ENCODE measurements around the gene GAPDH. TPM values are rescaled to one million over a fixed set of nuclear protein-coding genes. Genes with fewer than 3 reads are reported as not detected.
A peak's percentile ranks its signal among the peaks of the same experiment; 100 is the strongest.
"Not testable (repeated sequence)": the region's sequence is repeated elsewhere in the genome, so short reads cannot be mapped to it uniquely, and the experiment has no call there.

The GAPDH gene
- total RNA-seq, 4 donors from 2014 or later: 1,191 to 3,596 (median 1,852) TPM

DNA sequence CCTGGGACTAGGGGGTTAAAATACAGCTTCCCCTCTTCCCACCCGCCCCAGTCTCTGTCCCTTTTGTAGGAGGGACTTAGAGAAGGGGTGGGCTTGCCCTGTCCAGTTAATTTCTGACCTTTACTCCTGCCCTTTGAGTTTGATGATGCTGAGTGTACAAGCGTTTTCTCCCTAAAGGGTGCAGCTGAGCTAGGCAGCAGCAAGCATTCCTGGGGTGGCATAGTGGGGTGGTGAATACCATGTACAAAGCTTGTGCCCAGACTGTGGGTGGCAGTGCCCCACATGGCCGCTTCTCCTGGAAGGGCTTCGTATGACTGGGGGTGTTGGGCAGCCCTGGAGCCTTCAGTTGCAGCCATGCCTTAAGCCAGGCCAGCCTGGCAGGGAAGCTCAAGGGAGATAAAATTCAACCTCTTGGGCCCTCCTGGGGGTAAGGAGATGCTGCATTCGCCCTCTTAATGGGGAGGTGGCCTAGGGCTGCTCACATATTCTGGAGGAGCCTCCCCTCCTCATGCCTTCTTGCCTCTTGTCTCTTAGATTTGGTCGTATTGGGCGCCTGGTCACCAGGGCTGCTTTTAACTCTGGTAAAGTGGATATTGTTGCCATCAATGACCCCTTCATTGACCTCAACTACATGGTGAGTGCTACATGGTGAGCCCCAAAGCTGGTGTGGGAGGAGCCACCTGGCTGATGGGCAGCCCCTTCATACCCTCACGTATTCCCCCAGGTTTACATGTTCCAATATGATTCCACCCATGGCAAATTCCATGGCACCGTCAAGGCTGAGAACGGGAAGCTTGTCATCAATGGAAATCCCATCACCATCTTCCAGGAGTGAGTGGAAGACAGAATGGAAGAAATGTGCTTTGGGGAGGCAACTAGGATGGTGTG, 1.9 kb downstream of the GAPDH start:
- H3K27ac ChIP-seq: peak overlapping the region; percentile 85 to 93 (median 90)
- 60 to 77% methylated on average over 10 of the region's 10 CpGs for WGBS, 2 donors
- DNase-seq: no peak
- peaks cover 24 to 30% of the 10 kb centered on the region in 2 donors for H3K36me3 ChIP-seq
- peaks cover 42 to 54% of the 10 kb centered on the region in 2 donors for H3K4me1 ChIP-seq
- no peaks in the 10 kb centered on the region for H3K9me3 ChIP-seq
- no peaks in the 10 kb centered on the region for H3K27me3 ChIP-seq
- intact Hi-C loops (cut with DNase I): loop anchor here (2.0 to 10.0 kb wide), 5 partner anchors 43 to 311 kb away; partner anchors contain the start of gene MRPL51
- TF ChIP-seq, protein P1, sequence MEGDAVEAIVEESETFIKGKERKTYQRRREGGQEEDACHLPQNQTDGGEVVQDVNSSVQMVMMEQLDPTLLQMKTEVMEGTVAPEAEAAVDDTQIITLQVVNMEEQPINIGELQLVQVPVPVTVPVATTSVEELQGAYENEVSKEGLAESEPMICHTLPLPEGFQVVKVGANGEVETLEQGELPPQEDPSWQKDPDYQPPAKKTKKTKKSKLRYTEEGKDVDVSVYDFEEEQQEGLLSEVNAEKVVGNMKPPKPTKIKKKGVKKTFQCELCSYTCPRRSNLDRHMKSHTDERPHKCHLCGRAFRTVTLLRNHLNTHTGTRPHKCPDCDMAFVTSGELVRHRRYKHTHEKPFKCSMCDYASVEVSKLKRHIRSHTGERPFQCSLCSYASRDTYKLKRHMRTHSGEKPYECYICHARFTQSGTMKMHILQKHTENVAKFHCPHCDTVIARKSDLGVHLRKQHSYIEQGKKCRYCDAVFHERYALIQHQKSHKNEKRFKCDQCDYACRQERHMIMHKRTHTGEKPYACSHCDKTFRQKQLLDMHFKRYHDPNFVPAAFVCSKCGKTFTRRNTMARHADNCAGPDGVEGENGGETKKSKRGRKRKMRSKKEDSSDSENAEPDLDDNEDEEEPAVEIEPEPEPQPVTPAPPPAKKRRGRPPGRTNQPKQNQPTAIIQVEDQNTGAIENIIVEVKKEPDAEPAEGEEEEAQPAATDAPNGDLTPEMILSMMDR (IDR thresholded peaks at IDR 0.05): no peak
- no peak for TF ChIP-seq POLR2A (IDR thresholded peaks at IDR 0.05)
- peak overlapping the region; percentile 66 to 90 (median 87) for H3K4me3 ChIP-seq (replicated peaks in 1 of 3)

DNA sequence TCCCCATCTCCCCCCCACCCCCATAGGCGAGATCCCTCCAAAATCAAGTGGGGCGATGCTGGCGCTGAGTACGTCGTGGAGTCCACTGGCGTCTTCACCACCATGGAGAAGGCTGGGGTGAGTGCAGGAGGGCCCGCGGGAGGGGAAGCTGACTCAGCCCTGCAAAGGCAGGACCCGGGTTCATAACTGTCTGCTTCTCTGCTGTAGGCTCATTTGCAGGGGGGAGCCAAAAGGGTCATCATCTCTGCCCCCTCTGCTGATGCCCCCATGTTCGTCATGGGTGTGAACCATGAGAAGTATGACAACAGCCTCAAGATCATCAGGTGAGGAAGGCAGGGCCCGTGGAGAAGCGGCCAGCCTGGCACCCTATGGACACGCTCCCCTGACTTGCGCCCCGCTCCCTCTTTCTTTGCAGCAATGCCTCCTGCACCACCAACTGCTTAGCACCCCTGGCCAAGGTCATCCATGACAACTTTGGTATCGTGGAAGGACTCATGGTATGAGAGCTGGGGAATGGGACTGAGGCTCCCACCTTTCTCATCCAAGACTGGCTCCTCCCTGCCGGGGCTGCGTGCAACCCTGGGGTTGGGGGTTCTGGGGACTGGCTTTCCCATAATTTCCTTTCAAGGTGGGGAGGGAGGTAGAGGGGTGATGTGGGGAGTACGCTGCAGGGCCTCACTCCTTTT, 2.7 kb downstream of the GAPDH start:
- no peak for DNase-seq
- peak overlapping the region in 1 of 3 donors; percentile 60 for H3K27ac ChIP-seq
- no peak for TF ChIP-seq POLR2A (IDR thresholded peaks at IDR 0.05)
- TF ChIP-seq, protein P1 (IDR thresholded peaks at IDR 0.05): no peak
- H3K4me1 ChIP-seq: peaks cover 39 to 53% of the 10 kb centered on the region in 2 donors
- H3K27me3 ChIP-seq: no peaks in the 10 kb centered on the region
- no peak overlapping the region for H3K4me3 ChIP-seq (replicated peaks in 1 of 3)
- intact Hi-C loops (cut with DNase I): loop anchor here (2.0 to 10.0 kb wide), 5 partner anchors 44 to 312 kb away; partner anchors contain the start of gene MRPL51
- H3K36me3 ChIP-seq: peaks cover 24 to 30% of the 10 kb centered on the region in 2 donors
- 71 to 83% methylated on average over 17 to 19 of the region's 19 CpGs for WGBS, 2 donors
- no peaks in the 10 kb centered on the region for H3K9me3 ChIP-seq

DNA sequence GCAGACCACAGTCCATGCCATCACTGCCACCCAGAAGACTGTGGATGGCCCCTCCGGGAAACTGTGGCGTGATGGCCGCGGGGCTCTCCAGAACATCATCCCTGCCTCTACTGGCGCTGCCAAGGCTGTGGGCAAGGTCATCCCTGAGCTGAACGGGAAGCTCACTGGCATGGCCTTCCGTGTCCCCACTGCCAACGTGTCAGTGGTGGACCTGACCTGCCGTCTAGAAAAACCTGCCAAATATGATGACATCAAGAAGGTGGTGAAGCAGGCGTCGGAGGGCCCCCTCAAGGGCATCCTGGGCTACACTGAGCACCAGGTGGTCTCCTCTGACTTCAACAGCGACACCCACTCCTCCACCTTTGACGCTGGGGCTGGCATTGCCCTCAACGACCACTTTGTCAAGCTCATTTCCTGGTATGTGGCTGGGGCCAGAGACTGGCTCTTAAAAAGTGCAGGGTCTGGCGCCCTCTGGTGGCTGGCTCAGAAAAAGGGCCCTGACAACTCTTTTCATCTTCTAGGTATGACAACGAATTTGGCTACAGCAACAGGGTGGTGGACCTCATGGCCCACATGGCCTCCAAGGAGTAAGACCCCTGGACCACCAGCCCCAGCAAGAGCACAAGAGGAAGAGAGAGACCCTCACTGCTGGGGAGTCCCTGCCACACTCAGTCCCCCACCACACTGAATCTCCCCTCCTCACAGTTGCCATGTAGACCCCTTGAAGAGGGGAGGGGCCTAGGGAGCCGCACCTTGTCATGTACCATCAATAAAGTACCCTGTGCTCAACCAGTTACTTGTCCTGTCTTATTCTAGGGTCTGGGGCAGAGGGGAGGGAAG, 3.5 kb downstream of the GAPDH start:
- DNase-seq: peak; percentile 80 to 87
- intact Hi-C loops (cut with DNase I): loop anchor here (2.0 to 10.0 kb wide), 5 partner anchors 45 to 313 kb away; partner anchors contain the start of gene MRPL51
- Histone ChIP-seq H3K4me1 (peaks cover 31 to 46% of the 10 kb centered on the region in 2 donors), H3K36me3 (peaks cover 24 to 30% of the 10 kb centered on the region in 2 donors), H3K27ac (peak overlapping the region in 2 of 3 donors; percentile 57 to 60)
- not testable (repeated sequence) for H3K4me3 ChIP-seq (replicated peaks in 1 of 3); H3K9me3 ChIP-seq; H3K27me3 ChIP-seq
- 37 to 48% methylated on average over 10 to 15 of the region's 17 CpGs for WGBS, 2 donors
- TF ChIP-seq, protein P1 (IDR thresholded peaks at IDR 0.05): peak; percentile 72 to 85 (median 80)

DNA sequence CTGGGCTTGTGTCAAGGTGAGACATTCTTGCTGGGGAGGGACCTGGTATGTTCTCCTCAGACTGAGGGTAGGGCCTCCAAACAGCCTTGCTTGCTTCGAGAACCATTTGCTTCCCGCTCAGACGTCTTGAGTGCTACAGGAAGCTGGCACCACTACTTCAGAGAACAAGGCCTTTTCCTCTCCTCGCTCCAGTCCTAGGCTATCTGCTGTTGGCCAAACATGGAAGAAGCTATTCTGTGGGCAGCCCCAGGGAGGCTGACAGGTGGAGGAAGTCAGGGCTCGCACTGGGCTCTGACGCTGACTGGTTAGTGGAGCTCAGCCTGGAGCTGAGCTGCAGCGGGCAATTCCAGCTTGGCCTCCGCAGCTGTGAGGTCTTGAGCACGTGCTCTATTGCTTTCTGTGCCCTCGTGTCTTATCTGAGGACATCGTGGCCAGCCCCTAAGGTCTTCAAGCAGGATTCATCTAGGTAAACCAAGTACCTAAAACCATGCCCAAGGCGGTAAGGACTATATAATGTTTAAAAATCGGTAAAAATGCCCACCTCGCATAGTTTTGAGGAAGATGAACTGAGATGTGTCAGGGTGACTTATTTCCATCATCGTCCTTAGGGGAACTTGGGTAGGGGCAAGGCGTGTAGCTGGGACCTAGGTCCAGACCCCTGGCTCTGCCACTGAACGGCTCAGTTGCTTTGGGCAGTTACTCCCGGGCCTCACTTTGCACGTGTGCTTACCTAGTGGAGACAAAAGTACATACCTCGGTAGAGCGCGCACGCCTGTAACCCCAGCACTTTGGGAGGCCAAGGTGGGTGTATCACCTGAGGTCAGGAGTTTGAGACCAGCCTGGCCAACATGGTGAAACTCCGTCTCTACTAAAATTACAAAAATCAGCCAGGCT, 4.3 kb downstream of the GAPDH start:
- 81 to 86% methylated on average over 23 of the region's 24 CpGs for WGBS, 2 donors
- H3K27ac ChIP-seq: no peak overlapping the region
- no peak overlapping the region for H3K4me3 ChIP-seq (replicated peaks in 1 of 3)
- TF ChIP-seq, protein P1 (IDR thresholded peaks at IDR 0.05): no peak
- TF ChIP-seq POLR2A (IDR thresholded peaks at IDR 0.05): no peak
- H3K9me3 ChIP-seq: no peaks in the 10 kb centered on the region
- peaks cover 26 to 41% of the 10 kb centered on the region in 2 donors for H3K4me1 ChIP-seq
- DNase-seq: no peak
- no peaks in the 10 kb centered on the region for H3K27me3 ChIP-seq
- intact Hi-C loops (cut with DNase I): loop anchor here (5.0 to 10.0 kb wide), 3 partner anchors 71 to 314 kb away; no protein-coding TSS in a partner anchor
- H3K36me3 ChIP-seq: peaks cover 24 to 30% of the 10 kb centered on the region in 2 donors

Data from thyroid gland (tissue), 4 donors.